T1000 (cell line): ENCODE data around the gene LRRTM2.
"Not testable (repeated sequence)": the region's sequence is repeated elsewhere in the genome, so short reads cannot be mapped to it uniquely, and the experiment has no call there.

Experiments
- DNase-seq: peaks from one replicate; lab custom pipeline; 2025; ENCODE audit warnings: mixed read lengths; lab: John Stamatoyannopoulos, UW

Gene LRRTM2

DNA sequence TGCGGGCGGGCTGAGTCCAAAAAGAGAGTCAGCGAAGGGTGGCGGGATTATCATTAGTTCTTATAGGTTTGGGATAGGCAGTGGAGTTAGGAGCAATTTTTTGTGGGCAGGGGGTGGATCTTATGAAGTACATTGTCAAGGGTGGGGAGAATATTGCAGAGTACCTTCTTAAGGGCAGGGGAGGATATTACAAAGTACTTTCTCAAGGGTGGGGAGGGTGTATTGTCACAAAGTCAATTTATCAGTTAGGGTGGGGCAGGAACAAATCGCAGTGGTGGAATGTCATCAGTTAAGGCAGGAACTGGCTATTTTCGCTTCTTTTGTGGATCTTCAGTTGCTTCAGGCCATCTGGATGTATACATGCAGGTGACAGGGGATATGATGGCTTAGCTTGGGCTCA, 40.3 kb downstream of the LRRTM2 start:
- not testable (repeated sequence) for DNase-seq

DNA sequence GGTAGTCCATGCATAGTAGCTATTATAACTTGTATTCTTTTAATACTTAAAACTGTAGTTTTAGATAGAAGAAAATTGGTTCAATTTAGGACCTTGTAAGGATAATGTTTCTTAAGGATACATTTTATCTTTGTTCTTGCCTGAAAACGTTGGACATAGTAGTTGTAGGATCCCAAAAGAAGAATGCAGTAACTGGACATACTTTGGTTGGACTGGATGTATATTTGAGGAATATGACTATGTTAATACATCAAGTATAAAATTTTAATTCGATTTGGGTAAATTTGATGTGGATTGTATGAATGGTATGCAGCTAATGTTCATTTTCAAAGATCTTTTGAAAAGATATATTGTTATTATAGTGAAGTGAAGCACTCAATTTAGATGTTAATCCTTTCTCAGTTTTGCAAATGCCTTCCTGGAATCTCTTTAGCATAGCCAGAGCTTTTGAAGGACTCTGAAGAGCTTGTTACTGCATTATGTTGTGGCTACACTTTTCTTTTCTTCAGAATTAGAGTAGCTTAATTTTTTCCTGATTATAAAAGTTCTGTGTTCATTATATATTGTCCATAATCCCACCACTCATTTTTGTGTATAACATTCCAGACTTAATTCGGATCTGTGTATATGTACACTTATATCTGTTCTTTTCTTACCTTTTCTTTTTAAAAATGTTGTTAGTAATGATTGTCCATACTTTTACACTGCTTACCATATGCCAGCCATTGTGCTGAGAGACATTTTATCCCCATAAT, 41.2 kb downstream of the LRRTM2 start:
- DNase-seq: no peak

DNA sequence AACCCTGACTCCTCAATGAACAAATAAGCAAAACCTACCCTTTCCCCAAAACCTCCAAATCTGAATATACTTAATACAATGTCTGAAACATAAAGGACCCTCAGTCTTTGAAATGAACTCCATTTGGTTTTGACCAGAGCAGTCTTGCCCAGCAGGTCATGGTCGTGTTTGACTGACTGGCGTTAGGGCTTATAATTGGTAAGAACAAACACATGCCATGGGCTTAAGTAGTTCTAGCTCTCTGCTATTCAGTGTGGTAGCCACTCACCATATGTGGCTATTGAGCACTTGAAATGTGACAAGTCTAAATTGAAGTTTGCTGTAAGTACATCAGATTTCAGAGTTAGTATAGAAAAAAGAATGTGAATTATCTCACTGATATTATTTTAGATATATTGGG, 42.1 kb downstream of the LRRTM2 start:
- no peak for DNase-seq

GRCh38 chr5:138832218-138832617, 42.9 kb downstream of the LRRTM2 start:
- DNase-seq: no peak

DNA sequence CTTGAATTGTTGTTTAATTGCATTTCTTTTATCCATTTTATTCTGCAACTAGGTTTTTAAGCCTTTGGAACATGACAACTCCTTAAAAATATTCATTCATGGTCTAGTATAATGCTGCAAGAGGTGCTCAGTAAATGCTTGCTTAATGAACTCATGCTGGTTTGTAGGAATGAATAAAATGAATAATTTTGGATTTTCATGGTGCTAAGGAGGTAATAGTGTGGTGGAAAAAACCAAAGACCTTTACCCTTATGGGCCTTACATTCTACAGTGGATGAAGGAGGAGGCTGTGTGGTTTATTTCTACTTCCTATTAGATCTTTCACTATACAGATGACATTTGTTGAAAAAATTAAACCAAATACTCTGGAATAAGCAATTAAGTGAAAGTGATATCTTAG, 43.4 kb downstream of the LRRTM2 start:
- no peak for DNase-seq

- no peak for DNase-seq
Observed at GRCh38 chr5:138829341-138829740, 45.8 kb downstream of the LRRTM2 start.

DNA sequence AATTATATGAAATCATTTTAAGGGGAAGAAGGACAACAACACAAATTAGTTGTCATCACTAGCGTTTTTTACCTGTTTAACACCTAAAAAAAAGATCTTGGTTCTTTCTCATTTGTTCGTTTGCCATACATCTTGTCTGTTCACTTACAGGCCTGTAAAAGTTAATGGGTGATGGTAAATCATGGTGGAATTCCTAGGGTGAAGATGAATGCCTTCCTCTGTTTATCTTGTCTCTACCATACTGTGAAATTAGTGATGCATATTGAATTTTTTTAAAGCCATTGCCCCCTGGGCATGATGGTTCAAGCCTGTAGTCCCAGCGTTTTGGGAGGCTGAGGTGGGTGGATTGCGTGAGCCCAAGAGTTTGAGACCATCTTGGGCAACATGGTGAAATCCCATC, 46.6 kb downstream of the LRRTM2 start:
- DNase-seq: no peak

DNA sequence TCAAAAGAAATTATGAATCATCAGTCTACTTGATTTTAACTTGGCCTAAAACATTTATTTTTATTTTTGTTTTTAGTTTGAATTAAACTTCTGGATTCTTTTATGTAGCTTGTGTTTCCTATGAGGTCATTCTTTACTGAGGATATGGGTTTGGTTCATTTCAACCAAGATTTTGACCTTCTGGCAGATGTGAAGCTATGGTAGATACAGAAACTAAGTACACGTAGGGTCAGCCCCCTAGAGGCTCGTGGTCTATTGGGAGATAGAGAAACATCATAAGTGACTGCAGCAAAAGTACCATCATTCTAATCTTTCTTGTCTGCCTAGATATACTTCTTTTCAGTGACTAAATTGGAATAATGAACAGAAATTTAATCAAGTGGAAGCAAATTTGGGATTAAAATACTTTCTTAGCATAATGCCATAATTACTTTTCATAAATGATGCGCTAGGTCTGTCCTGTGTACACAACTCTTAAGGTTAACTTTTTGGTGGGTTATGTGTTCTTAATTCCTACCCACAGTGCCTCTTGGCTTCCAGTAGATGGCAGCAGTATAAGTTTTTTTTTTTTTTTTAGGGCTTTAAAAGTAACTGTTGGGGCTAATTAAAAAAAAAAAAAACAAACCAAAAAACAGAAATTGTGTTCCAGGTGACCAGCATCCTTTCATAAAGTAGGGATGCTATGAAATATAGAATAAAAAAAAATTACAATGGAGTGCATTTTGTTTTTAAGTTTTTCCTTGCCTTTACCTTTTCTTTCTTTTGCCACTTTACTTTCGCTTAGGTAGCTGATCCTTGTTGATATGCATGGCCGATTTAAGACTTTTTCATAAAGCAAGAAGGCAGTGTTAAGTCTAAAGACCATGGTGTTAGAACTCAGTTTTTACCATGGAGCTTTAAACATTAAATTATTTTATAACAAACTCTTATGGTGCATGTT, 49.9 kb downstream of the LRRTM2 start:
- DNase-seq: no peak

DNA sequence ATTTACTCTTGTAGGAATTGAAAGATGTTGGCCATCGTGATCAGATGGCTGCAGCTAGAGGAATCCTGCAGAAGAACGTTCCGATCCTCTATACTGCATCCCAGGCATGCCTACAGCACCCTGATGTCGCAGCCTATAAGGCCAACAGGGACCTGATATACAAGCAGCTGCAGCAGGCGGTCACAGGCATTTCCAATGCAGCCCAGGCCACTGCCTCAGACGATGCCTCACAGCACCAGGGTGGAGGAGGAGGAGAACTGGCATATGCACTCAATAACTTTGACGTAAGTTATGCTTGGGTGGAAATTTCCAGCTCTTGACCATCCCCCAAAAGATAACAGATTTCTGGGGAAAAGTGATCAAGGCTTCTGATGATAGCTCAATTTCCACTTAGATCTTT, 50.6 kb downstream of the LRRTM2 start:
- DNase-seq: no peak

DNA sequence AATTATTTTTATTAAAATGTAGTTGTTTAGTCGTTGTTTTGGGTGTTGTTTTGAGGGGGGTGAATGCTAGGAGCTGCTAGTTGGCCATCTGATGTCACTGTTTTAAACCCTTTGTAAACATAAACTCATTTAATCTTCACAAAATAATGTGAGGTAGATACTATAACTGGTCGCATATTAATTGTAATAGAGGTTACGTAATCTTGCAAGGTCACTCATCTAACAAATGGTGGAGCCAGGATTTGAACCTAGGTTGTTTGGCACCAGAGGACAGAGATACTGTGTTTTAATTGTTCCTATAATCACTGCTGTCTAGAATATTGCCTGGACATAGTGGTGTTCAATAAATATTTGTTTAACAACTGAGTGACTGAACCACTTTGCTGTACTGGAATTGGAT, 54.4 kb downstream of the LRRTM2 start:
- no peak for DNase-seq

DNA sequence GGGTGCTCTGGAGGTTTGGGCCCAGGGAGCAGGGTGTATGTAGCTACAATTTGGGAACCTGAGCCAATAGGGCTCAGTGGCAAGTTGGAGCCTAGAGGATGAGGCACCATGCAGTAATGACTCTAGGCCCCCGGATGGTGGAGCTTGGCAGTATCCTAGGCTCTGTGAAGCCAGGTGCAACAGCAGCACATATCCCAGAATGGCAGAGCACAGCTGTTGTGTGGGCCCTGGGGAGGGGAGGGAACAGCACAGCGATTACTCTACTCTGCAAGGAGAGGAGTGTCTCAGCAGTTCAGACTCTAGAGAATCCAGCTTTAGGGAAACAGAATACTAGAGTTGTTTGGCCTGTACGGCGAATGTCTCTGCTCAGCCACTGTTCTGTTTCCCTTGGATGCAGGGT, 56.1 kb downstream of the LRRTM2 start:
- no peak for DNase-seq
